MM.1S (cell line): ENCODE results near the gene CSF1.

Experiments
- DNase-seq: peaks from one replicate; pipeline ENCODE4 v3.0.0-alpha.2; 2015
- H2AFZ ChIP-seq: fragments of 300-600 bp; sonication (generic); 2 replicates; pipeline ENCODE4 v1.6.0; 2016; ENCODE audit warnings: antibody characterized with exemption, low read length
- H3F3A ChIP-seq: fragments of 300-600 bp; sonication (generic); 2 replicates; pipeline ENCODE4 v1.6.1; 2016; ENCODE audit warnings: mild to moderate bottlenecking, antibody characterized with exemption, low read length, moderate library complexity, mixed read lengths; ENCODE audit not compliant: insufficient read depth
- H3K27ac ChIP-seq: fragments of 300-600 bp; sonication (generic); 2 replicates; pipeline ENCODE4 v1.5.1; 2016; ENCODE audit warnings: mild to moderate bottlenecking, low read length
- H3K27me3 ChIP-seq: fragments of 300-600 bp; sonication (generic); replicated peaks from 2 replicates; pipeline ENCODE4 v1.6.0; 2016; ENCODE audit warnings: low read length; ENCODE audit not compliant: insufficient read depth
- H3K36me3 ChIP-seq: fragments of 300-600 bp; sonication (generic); replicated peaks from 2 replicates; pipeline ENCODE4 v1.6.1; 2016; ENCODE audit warnings: mild to moderate bottlenecking, low read length, mixed read lengths; ENCODE audit not compliant: insufficient read depth
- H3K4me1 ChIP-seq: fragments of 300-600 bp; sonication (generic); 2 replicates; pipeline ENCODE4 v1.6.1; 2016; ENCODE audit warnings: low read length, mixed read lengths
- H3K4me2 ChIP-seq: fragments of 300-600 bp; sonication (generic); 2 replicates; pipeline ENCODE4 v1.6.0; 2016; ENCODE audit warnings: low read depth, low read length
- H3K4me3 ChIP-seq: fragments of 300-600 bp; sonication (generic); 2 replicates; pipeline ENCODE4 v1.5.1; 2016; ENCODE audit warnings: low read length, mixed read lengths
- H3K79me2 ChIP-seq: fragments of 300-600 bp; sonication (generic); 2 replicates; pipeline ENCODE4 v1.6.1; 2016; ENCODE audit warnings: mixed run types, low read length, mixed read lengths
- H3K9ac ChIP-seq: fragments of 300-600 bp; sonication (generic); 2 replicates; pipeline ENCODE4 v1.6.1; 2016; ENCODE audit warnings: low read length, mixed read lengths
- H3K9me2 ChIP-seq: fragments of 300-600 bp; sonication (generic); replicated peaks from 2 replicates; pipeline ENCODE4 v1.6.1; 2016; ENCODE audit warnings: mild to moderate bottlenecking, low read length, mixed read lengths; ENCODE audit not compliant: insufficient read depth
- H3K9me3 ChIP-seq: fragments of 300-600 bp; sonication (generic); replicated peaks from 2 replicates; pipeline ENCODE4 v1.6.1; 2016; ENCODE audit warnings: mild to moderate bottlenecking, low read length, mixed read lengths; ENCODE audit not compliant: insufficient read depth
- H4K20me1 ChIP-seq: fragments of 300-600 bp; sonication (generic); 2 replicates; pipeline ENCODE4 v1.6.1; 2016; ENCODE audit warnings: mild to moderate bottlenecking, low read length, moderate library complexity, mixed read lengths; ENCODE audit not compliant: insufficient read depth
- EZH2 ChIP-seq: fragments of 300-600 bp; sonication (generic); optimal IDR thresholded peaks from 2 replicates; pipeline ENCODE3; 2017; ENCODE audit warnings: low read depth, mild to moderate bottlenecking, antibody characterized with exemption, low read length, mixed read lengths
- EZH2phosphoT487 ChIP-seq: fragments of 300-600 bp; sonication (generic); IDR thresholded peaks from 2 replicates; pipeline ENCODE4 v1.6.1; 2018; ENCODE audit warnings: antibody characterized with exemption, low read length
- TF ChIP-seq, protein P1 (sequence below): fragments of 300-600 bp; sonication (generic); IDR thresholded peaks from 2 replicates; pipeline ENCODE4 v1.5.1; 2016; ENCODE audit warnings: antibody characterized with exemption, low read length, mixed read lengths

The CSF1 gene

DNA sequence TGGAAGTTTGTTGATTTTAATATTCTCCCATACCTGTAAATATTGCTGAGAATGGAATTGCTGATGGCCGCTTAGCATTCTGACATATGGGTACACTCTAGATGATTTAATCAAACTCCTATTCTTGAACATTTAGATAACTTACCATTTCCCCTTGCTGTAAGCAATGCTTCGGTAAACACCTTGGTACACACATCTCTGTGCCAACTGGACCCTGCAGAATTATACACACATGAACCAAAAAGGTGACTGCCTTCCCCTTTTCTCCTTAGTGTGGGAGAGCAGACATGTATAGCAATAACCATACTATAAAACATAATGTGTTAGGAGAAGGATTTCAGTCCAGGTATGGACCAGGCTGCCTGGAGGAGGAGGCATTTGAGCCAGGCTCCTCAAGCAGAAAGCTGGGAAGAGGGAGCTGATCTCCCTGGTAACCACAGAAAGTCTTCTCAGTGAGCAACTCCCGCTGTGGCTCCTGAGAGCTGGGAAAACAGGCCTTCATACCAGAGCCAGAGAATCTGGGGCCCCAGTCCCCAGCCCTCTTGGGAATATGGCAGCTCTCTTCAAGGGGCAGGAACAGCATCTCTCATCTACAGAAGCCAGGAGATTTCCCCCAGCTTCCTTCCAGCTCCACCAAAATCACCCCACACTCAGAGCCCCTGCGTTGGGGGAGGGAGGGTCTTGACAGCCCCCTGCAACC lies 33.9 kb upstream of the CSF1 start:
- Histone ChIP-seq H3K9me2 (no peaks in the 10 kb centered on the region), H3K4me3 (no peak overlapping the region), H3K79me2 (no peaks in the 10 kb centered on the region), H3F3A (no peaks in the 10 kb centered on the region), H3K36me3 (no peaks in the 10 kb centered on the region), H3K27ac (no peak overlapping the region), H3K4me1 (no peaks in the 10 kb centered on the region), H3K9me3 (no peaks in the 10 kb centered on the region), H4K20me1 (no peaks in the 10 kb centered on the region), H3K27me3 (no peaks in the 10 kb centered on the region), H3K9ac (no peak overlapping the region), H3K4me2 (no peak overlapping the region), H2AFZ (no peak overlapping the region)
- DNase-seq, result no peak
- TF ChIP-seq, protein P1, sequence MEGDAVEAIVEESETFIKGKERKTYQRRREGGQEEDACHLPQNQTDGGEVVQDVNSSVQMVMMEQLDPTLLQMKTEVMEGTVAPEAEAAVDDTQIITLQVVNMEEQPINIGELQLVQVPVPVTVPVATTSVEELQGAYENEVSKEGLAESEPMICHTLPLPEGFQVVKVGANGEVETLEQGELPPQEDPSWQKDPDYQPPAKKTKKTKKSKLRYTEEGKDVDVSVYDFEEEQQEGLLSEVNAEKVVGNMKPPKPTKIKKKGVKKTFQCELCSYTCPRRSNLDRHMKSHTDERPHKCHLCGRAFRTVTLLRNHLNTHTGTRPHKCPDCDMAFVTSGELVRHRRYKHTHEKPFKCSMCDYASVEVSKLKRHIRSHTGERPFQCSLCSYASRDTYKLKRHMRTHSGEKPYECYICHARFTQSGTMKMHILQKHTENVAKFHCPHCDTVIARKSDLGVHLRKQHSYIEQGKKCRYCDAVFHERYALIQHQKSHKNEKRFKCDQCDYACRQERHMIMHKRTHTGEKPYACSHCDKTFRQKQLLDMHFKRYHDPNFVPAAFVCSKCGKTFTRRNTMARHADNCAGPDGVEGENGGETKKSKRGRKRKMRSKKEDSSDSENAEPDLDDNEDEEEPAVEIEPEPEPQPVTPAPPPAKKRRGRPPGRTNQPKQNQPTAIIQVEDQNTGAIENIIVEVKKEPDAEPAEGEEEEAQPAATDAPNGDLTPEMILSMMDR, result no peak
- no peak for TF ChIP-seq EZH2
- no peak for TF ChIP-seq EZH2phosphoT487

DNA sequence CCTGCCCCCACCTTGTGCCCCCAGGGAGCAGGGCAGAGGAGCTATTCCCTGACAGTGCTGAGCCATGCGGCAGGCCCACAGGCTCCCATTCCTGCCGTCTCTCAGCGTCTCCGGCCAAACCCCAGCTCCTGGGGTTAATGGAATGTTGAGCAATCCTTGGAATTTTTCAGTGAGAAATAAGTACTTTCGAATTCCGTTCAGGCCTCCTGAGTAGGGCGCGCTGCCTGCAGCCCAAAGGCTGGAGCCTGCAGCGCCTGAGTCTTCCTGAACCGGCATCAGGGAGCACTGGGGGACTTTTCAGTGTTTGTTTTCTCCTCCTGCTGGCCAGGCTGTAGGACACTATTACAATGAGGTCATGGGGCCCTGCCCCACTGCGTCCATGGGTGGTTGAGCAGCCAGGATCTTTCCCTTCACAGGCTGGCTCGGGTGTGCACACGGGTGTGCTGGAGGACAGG lies 33.3 kb upstream of the CSF1 start:
- no peaks in the 10 kb centered on the region for H3K79me2 ChIP-seq
- H3K27ac ChIP-seq, result no peak overlapping the region
- no peaks in the 10 kb centered on the region for H3K4me1 ChIP-seq
- no peaks in the 10 kb centered on the region for H3K9me3 ChIP-seq
- H3K9me2 ChIP-seq, result no peaks in the 10 kb centered on the region
- no peaks in the 10 kb centered on the region for H4K20me1 ChIP-seq
- no peak for DNase-seq
- H3K9ac ChIP-seq, result no peak overlapping the region
- TF ChIP-seq, protein P1, result no peak
- TF ChIP-seq EZH2phosphoT487, result no peak
- no peak for TF ChIP-seq EZH2
- H3K36me3 ChIP-seq, result no peaks in the 10 kb centered on the region
- no peak overlapping the region for H2AFZ ChIP-seq
- no peak overlapping the region for H3K4me3 ChIP-seq
- no peak overlapping the region for H3K4me2 ChIP-seq
- no peaks in the 10 kb centered on the region for H3K27me3 ChIP-seq
- H3F3A ChIP-seq, result no peaks in the 10 kb centered on the region

DNA sequence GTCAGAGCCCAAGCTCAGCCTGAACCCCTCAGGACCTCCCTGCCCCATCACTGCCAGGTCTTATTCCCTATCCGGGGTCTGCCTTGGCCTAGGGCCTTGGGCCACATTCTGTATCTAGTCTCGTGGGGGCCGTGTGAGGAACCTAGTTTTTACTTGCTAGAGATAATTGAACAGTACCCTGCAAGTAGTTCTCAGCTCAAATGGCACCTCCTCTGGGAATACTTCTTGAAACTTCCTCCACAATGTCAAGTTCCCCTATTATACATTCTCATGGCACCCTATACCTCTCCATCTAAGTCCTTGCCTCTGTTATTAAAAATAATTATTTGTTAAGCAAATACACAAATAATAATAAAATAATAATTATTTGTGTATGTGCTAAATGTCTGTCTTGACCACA lies 32.9 kb upstream of the CSF1 start:
- no peaks in the 10 kb centered on the region for H3K4me1 ChIP-seq
- no peak overlapping the region for H3K4me2 ChIP-seq

More for the DNA sequence above, 32.9 kb upstream of the CSF1 start:
- H3K27me3 ChIP-seq, result no peaks in the 10 kb centered on the region
- H3K9me2 ChIP-seq, result no peaks in the 10 kb centered on the region
- H3K9ac ChIP-seq, result no peak overlapping the region
- no peaks in the 10 kb centered on the region for H3K9me3 ChIP-seq
- TF ChIP-seq, protein P1, result no peak
- TF ChIP-seq EZH2, result no peak
- no peak for TF ChIP-seq EZH2phosphoT487
- H3K27ac ChIP-seq, result no peak overlapping the region
- no peaks in the 10 kb centered on the region for H3K36me3 ChIP-seq
- no peak overlapping the region for H3K4me3 ChIP-seq
- no peak for DNase-seq
- no peaks in the 10 kb centered on the region for H3K79me2 ChIP-seq
- no peak overlapping the region for H2AFZ ChIP-seq
- no peaks in the 10 kb centered on the region for H3F3A ChIP-seq
- no peaks in the 10 kb centered on the region for H4K20me1 ChIP-seq
